Thyroid gland (tissue), 4 donors: Measurements from ENCODE around the gene QSOX2. TPM values are rescaled to one million over a fixed set of nuclear protein-coding genes. Genes with fewer than 3 reads are reported as not detected.

Experiments used
- DNase-seq, 2 donors: peaks; one replicate each; pipeline ENCODE4 v3.0.0-alpha.2; 2019
- H3K27ac ChIP-seq, 3 donors: fragments of 200-600 bp; sonication (generic); 1 replicate in 2 of 3; 2 replicates in 1 of 3; pipeline ENCODE4 v1.5.1; 2016 to 2019; ENCODE audit warnings: mild to moderate bottlenecking in 1 of 3, moderate library complexity in 1 of 3
- H3K27me3 ChIP-seq: fragments of 200-600 bp; sonication (generic); one replicate; pipeline ENCODE4 v1.5.1; 2019
- H3K36me3 ChIP-seq, 2 donors: fragments of 200-600 bp; sonication (generic); one replicate each; pipeline ENCODE4 v1.5.1; 2016 to 2019
- H3K4me1 ChIP-seq, 2 donors: fragments of 200-600 bp; sonication (generic); one replicate each; pipeline ENCODE4 v1.5.1; 2017 to 2019
- H3K4me3 ChIP-seq, 3 donors: fragments of 200-600 bp; sonication (generic); replicated peaks in 1 of 3; 1 replicate in 2 of 3; 2 replicates in 1 of 3; pipeline ENCODE4 v1.5.1; 2016; ENCODE audit warnings: mild to moderate bottlenecking in 1 of 3
- H3K9me3 ChIP-seq: fragments of 200-600 bp; sonication (generic); one replicate; pipeline ENCODE4 v1.5.1; 2017
- CTCF ChIP-seq, 6 experiments: fragments of 200-600 bp in 3 of 6; fragments of 450-650 bp in 3 of 6; sonication (generic) in 3 of 6; IDR thresholded peaks; one replicate each; pipeline ENCODE4 v1.5.1; 2016 to 2019; ENCODE audit warnings: antibody characterized with exemption in 6 of 6, mild to moderate bottlenecking in 2 of 6, inconsistent platforms in 1 of 6, moderate library complexity in 1 of 6
- POLR2A ChIP-seq, 2 donors: fragments of 450-650 bp; IDR thresholded peaks; one replicate each; pipeline ENCODE4 v1.6.1; 2017; ENCODE audit warnings: antibody characterized with exemption in 2 of 2, mild to moderate bottlenecking in 2 of 2, moderate library complexity in 1 of 2
- WGBS, 2 donors: methylation state at CpG; one replicate each; pipeline ENCODE4 v1.1.5; 2017; 5-methylcytosine and 5-hydroxymethylcytosine counted together
- intact Hi-C: fragments of 100-400 bp; cut with DNase I; formaldehyde crosslinking; loops from one replicate; pipeline ENCODE4 v1.15.1; 2023
- total RNA-seq, 4 donors: library from RNA; depleted of rRNA; stranded (reverse); fragments of >200 nt; gene quantifications; one replicate each; pipeline ENCODE4 v1.2.3, GENCODE V29; 2016

The QSOX2 gene
- total RNA-seq, 4 donors from 2014 or later = 8.9 to 19.1 (median 11.2) TPM

GRCh38 chr9:136278894-136279293 lies 33.3 kb upstream of the QSOX2 start:
- Histone ChIP-seq H3K4me1 (peaks cover 5 to 17% of the 10 kb centered on the region in 2 donors), H3K36me3 (no peaks in the 10 kb centered on the region), H3K9me3 (no peaks in the 10 kb centered on the region), H3K4me3 (no peak overlapping the region), H3K27ac (no peak overlapping the region), H3K27me3 (no peaks in the 10 kb centered on the region)
- intact Hi-C loops = no loop called here
- 92 to 100% methylated on average over 1 of the region's 1 CpG for WGBS, 2 donors
- no peak for DNase-seq
- TF ChIP-seq POLR2A (IDR thresholded peaks at IDR 0.05) = no peak
- TF ChIP-seq CTCF (IDR thresholded peaks at IDR 0.05) = no peak

DNA sequence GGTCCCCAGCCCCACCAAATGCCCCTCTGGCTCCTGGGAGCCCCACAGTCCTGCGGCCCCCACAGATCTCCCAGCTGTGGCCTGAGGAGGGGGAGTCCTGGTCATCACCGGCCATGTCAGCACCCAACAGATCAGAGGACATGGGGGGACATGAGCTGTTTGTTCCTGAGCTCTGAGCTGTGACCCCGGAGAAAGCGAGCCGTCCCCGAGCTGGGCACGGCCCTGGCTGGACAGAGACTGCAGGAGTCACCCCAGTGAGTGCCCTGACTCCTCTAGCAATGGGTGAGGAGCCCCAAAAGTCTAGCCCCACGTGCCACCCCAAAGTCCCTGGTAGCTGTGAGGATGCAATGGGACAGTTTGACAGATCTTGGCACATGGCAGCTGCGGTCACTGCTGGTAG lies 32.6 kb upstream of the QSOX2 start:
- no peaks in the 10 kb centered on the region for H3K27me3 ChIP-seq
- 98 to 100% methylated on average over 2 to 7 of the region's 9 CpGs for WGBS, 2 donors

GRCh38 chr9:136277746-136278145 lies 32.1 kb upstream of the QSOX2 start:
- 91 to 93% methylated on average over 8 to 14 of the region's 14 CpGs for WGBS, 2 donors

More for the DNA sequence above, 32.6 kb upstream of the QSOX2 start:
- DNase-seq = no peak
- Histone ChIP-seq H3K36me3 (no peaks in the 10 kb centered on the region), H3K27ac (no peak overlapping the region), H3K4me3 (no peak overlapping the region), H3K4me1 (peaks cover 1 to 11% of the 10 kb centered on the region in 2 donors), H3K9me3 (no peaks in the 10 kb centered on the region)
- intact Hi-C loops = no loop called here
- TF ChIP-seq POLR2A (IDR thresholded peaks at IDR 0.05) (no peak), CTCF (IDR thresholded peaks at IDR 0.05) (no peak)

DNA sequence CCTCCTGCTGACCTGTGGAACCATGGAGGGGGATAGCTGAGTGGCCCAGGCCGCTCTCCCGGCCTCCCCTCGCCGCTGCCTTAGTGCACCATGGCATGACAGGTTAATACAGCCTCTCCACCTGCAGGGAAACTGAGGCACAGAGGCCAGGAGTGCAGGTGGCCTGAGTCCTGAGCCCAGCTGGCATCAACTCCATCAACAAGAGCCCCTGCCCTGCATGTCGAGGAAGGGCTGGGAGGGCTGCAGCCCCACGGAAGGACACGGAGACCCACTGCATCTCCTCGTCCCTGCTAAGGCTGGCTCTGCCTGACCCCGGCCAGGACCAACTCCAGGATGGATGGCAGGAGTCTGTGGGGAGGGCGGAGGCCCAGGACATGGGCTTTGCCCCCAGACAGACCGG lies 31.1 kb upstream of the QSOX2 start:
- TF ChIP-seq POLR2A (IDR thresholded peaks at IDR 0.05) = no peak
- TF ChIP-seq CTCF (IDR thresholded peaks at IDR 0.05) = no peak
- Histone ChIP-seq H3K4me1 (no peaks in the 10 kb centered on the region), H3K36me3 (no peaks in the 10 kb centered on the region), H3K9me3 (no peaks in the 10 kb centered on the region), H3K27ac (no peak overlapping the region), H3K4me3 (no peak overlapping the region), H3K27me3 (no peaks in the 10 kb centered on the region)
- intact Hi-C loops = no loop called here
- 17 to 92% methylated on average over 1 to 9 of the region's 11 CpGs for WGBS, 2 donors
- DNase-seq = no peak

More at GRCh38 chr9:136277746-136278145, 32.1 kb upstream of the QSOX2 start:
- TF ChIP-seq POLR2A (IDR thresholded peaks at IDR 0.05) = no peak
- no peak for TF ChIP-seq CTCF (IDR thresholded peaks at IDR 0.05)
- Histone ChIP-seq H3K27ac (no peak overlapping the region), H3K9me3 (no peaks in the 10 kb centered on the region), H3K36me3 (no peaks in the 10 kb centered on the region), H3K27me3 (no peaks in the 10 kb centered on the region), H3K4me1 (peaks cover 0 to 6% of the 10 kb centered on the region in 2 donors), H3K4me3 (no peak overlapping the region)
- intact Hi-C loops = no loop called here
- no peak for DNase-seq

DNA sequence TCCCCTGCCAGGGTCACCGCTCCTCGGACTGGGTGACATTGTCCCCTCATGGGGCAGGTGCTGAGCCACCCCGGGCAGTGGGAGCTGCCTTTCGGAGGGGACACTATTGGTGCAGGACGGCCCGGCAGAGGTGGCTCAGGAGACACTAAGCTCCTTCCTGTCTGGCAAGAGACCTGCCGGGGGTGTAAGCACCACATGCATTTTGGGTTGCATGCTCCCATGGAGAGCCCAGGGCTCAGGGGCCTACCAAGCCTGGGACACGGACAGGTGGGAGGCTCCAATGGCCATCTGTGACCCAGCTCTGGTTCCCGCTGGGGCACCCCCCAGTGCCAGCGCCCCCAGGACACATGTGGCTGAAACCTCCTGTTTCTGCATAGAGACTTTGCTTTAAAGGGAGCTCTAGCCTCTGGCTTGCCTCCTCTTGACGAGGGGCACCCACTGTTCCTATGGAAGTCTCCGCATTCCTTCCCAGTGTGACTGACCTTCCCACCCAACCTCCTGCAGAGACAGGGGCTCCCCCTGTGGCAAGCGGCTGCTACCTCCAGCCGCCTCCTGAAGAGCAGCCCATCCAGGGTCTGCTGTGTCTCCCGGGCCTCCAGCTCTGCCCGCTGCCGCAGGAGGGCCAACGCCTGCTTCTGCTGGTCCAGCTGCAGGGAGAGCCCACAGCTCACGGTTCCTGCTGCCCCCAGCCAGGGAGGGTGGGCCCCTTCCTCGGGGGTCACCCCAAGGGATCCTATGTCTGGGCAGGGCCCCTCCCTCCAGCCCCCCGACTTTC lies 30.2 kb upstream of the QSOX2 start:
- H3K4me3 ChIP-seq = no peak overlapping the region
- intact Hi-C loops = no loop called here
- no peaks in the 10 kb centered on the region for H3K36me3 ChIP-seq
- H3K27me3 ChIP-seq = no peaks in the 10 kb centered on the region
- DNase-seq = no peak
- no peak for TF ChIP-seq POLR2A (IDR thresholded peaks at IDR 0.05)
- TF ChIP-seq CTCF (IDR thresholded peaks at IDR 0.05) = no peak
- 63 to 77% methylated on average over 6 to 15 of the region's 21 CpGs for WGBS, 2 donors
- no peaks in the 10 kb centered on the region for H3K4me1 ChIP-seq
- H3K27ac ChIP-seq = no peak overlapping the region
- no peaks in the 10 kb centered on the region for H3K9me3 ChIP-seq
